Measurements from ENCODE around the gene FGF1.

The FGF1 gene

DNA sequence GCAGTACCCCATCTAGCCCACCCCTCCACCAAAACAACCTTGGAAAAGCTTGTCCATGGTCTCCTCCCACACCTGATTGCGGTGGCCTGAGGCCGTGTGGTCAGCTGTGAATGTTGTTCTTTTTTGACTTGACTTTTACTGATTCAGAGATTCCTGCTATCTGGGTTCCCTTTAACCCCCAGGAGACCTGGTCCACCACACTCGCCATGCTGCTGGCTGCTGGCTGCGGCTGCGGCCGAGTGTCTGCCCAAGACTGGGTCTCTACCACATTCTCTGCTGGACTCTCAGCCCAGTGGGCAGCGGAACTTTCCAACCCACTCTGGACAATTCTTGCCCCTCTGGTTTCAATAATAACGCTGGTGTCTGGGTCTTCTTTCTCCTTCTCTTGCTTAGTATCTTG is 28.4 kb downstream of the FGF1 start:
- H3K27me3 ChIP-seq (ENCODE audit: control insufficient read depth, insufficient read depth, low read length): no peaks in the 10 kb centered on the region
- TF ChIP-seq, protein P1, sequence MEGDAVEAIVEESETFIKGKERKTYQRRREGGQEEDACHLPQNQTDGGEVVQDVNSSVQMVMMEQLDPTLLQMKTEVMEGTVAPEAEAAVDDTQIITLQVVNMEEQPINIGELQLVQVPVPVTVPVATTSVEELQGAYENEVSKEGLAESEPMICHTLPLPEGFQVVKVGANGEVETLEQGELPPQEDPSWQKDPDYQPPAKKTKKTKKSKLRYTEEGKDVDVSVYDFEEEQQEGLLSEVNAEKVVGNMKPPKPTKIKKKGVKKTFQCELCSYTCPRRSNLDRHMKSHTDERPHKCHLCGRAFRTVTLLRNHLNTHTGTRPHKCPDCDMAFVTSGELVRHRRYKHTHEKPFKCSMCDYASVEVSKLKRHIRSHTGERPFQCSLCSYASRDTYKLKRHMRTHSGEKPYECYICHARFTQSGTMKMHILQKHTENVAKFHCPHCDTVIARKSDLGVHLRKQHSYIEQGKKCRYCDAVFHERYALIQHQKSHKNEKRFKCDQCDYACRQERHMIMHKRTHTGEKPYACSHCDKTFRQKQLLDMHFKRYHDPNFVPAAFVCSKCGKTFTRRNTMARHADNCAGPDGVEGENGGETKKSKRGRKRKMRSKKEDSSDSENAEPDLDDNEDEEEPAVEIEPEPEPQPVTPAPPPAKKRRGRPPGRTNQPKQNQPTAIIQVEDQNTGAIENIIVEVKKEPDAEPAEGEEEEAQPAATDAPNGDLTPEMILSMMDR (IDR thresholded peaks at IDR 0.05): no peak
- H3K4me2 ChIP-seq (ENCODE audit: low read length): no peak overlapping the region
- no peaks in the 10 kb centered on the region for H3K79me2 ChIP-seq
- no peaks in the 10 kb centered on the region for H3K36me3 ChIP-seq (ENCODE audit: control insufficient read depth, insufficient read depth, low read length)
- H3K9ac ChIP-seq: no peak overlapping the region
- no peak overlapping the region for H3K27ac ChIP-seq
- no peak overlapping the region for H2AFZ ChIP-seq
- H3K4me1 ChIP-seq: peaks cover 16% of the 10 kb centered on the region
- no peaks in the 10 kb centered on the region for H3K9me3 ChIP-seq (ENCODE audit: control insufficient read depth, low read length)
- H3K4me3 ChIP-seq (ENCODE audit: low read depth, low read length): no peak overlapping the region

DNA sequence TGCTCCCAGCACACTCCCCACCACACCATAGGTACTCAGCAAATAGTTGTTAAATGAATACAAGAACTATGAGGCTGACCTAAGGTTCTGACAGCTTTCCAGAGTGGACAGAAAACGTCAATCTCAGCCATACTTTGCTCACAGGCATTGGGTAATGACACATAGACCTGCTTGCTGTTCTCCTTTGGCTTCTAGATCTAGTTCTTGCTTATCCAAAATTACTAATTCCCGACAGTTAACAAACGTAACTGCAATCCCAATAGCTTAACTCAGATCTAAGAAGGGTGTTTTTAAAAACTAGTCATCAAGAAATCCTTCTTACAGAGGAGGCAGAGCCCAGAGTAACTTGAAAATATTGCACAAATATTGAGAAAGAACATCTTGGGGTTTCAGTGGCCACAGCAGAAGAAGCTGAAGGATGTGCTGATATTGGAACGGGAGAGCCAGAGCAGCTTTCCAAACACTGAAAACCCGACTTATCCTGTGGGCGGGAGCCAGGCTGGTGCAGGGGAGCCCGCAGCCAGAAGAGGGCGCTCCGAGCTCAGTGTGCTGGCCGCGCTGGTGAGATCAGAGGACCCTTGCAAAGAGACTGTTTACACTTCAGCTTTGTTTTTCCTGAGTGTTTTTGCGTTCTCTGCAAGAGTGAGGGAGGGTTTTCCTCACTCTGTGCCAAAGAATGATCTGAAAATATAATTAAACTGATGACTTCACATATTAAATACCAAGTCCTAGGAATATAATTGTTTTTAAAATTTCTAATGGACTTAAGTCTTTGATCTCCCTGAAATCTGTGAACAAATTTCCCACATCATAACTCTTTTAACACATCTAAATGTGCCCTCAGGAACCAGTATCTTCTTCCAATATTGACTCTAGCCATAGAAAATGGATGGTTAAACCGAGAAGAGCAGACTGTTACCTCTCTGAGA is 30.3 kb downstream of the FGF1 start:
- H3K36me3 ChIP-seq (ENCODE audit: control insufficient read depth, insufficient read depth, low read length): no peaks in the 10 kb centered on the region
- no peak overlapping the region for H3K4me3 ChIP-seq (ENCODE audit: low read depth, low read length)
- no peak overlapping the region for H3K9ac ChIP-seq
- H3K4me2 ChIP-seq (ENCODE audit: low read length): no peak overlapping the region
- H3K9me3 ChIP-seq (ENCODE audit: control insufficient read depth, low read length): no peaks in the 10 kb centered on the region
- peak overlapping the region; percentile 57 for H2AFZ ChIP-seq
- H3K27me3 ChIP-seq (ENCODE audit: control insufficient read depth, insufficient read depth, low read length): no peaks in the 10 kb centered on the region
- no peaks in the 10 kb centered on the region for H3K79me2 ChIP-seq
- peaks cover 16% of the 10 kb centered on the region for H3K4me1 ChIP-seq
- TF ChIP-seq, protein P1 (IDR thresholded peaks at IDR 0.05): peak; percentile 97
- H3K27ac ChIP-seq: no peak overlapping the region

DNA sequence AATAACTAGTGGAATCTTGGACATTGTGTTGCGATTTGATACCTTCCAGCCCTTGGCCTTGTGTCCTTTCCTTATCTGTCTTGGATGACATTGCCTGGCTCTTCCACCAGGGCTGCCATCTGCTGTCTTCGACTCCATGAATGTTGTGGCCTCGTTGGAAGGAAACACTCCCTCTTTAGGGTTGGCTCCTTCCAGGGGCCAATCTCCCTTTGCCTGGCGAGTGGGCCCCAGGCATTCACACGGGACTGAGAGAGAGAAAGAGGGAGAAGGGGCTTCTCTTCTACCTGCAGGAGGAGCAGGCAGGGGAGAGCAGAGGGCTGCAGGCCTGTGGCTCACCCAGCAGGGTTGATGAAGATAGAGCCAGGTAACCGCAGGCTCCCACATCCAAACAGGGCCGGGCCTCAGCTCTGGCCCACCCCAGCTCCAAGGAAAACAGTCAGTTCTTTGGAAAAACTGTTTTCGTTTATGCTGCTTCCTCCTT is 31.3 kb downstream of the FGF1 start:
- Histone ChIP-seq H3K27me3 (ENCODE audit: control insufficient read depth, insufficient read depth, low read length) (no peaks in the 10 kb centered on the region), H3K79me2 (no peaks in the 10 kb centered on the region), H3K27ac (peak overlapping the region; percentile 30), H3K9ac (no peak overlapping the region), H3K36me3 (ENCODE audit: control insufficient read depth, insufficient read depth, low read length) (no peaks in the 10 kb centered on the region), H2AFZ (peak overlapping the region; percentile 57), H3K4me2 (ENCODE audit: low read length) (no peak overlapping the region), H3K4me1 (peaks cover 20% of the 10 kb centered on the region), H3K4me3 (ENCODE audit: low read depth, low read length) (no peak overlapping the region), H3K9me3 (ENCODE audit: control insufficient read depth, low read length) (no peaks in the 10 kb centered on the region)
- TF ChIP-seq, protein P1 (IDR thresholded peaks at IDR 0.05): no peak

GRCh38 chr5:142653321-142653720 is 32.6 kb downstream of the FGF1 start:
- H3K79me2 ChIP-seq: no peaks in the 10 kb centered on the region
- H3K4me1 ChIP-seq: peaks cover 20% of the 10 kb centered on the region
- H3K27ac ChIP-seq: no peak overlapping the region
- TF ChIP-seq, protein P1 (IDR thresholded peaks at IDR 0.05): no peak
- H3K9me3 ChIP-seq (ENCODE audit: control insufficient read depth, low read length): no peaks in the 10 kb centered on the region
- no peaks in the 10 kb centered on the region for H3K36me3 ChIP-seq (ENCODE audit: control insufficient read depth, insufficient read depth, low read length)
- H2AFZ ChIP-seq: no peak overlapping the region
- no peaks in the 10 kb centered on the region for H3K27me3 ChIP-seq (ENCODE audit: control insufficient read depth, insufficient read depth, low read length)
- H3K9ac ChIP-seq: no peak overlapping the region
- no peak overlapping the region for H3K4me2 ChIP-seq (ENCODE audit: low read length)
- H3K4me3 ChIP-seq (ENCODE audit: low read depth, low read length): no peak overlapping the region

Data from parathyroid adenoma (tissue), 2 donors.